SKM-1 treated with dmso at 0.1 percent for 144 hours (cell line): ENCODE measurements around the gene OCIAD1.
"Not testable (repeated sequence)": the region's sequence is repeated elsewhere in the genome, so short reads cannot be mapped to it uniquely, and the experiment has no call there.

ENCODE experiments used
- DNase-seq: peaks from one replicate; lab custom pipeline; 2025; ENCODE audit not compliant: unreplicated experiment; lab: John Stamatoyannopoulos, UW

Gene OCIAD1

DNA sequence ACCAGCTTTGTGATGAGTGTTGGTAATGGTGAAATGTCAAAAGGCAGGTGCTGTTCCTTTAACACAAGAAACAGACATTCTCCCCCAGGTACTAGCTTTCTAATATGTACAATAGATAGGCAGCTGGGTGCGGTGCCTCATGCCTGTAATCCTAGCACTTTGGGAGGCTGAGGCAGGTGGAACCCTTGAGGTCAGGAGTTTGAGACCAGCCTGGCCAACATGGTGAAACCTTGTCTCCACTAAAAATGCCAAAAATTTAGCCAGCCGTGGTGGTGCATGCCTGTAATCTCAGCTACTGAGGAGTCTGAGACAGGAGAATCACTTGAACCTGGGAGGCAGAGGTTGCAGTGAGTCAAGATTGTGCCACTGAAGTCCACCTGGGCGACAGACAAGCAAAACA lies 50.8 kb downstream of the OCIAD1 start:
- not testable (repeated sequence) for DNase-seq

DNA sequence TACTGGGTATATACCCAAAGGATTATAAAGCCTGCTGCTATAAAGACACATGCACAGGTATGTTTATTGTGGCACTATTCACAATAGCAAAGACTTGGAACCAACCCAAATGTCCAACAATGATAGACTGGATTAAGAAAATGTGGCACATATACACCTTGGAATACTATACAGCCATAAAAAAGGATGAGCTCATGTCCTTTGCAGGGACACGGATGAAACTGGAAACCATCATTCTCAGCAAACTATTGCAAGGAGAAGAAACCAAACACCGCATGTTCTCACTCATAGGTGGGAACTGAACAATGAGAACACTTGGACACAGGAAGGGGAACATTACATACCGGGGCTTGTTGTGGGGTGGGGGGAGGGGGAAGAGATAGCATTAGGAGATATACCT lies 58.9 kb downstream of the OCIAD1 start:
- DNase-seq = not testable (repeated sequence)

DNA sequence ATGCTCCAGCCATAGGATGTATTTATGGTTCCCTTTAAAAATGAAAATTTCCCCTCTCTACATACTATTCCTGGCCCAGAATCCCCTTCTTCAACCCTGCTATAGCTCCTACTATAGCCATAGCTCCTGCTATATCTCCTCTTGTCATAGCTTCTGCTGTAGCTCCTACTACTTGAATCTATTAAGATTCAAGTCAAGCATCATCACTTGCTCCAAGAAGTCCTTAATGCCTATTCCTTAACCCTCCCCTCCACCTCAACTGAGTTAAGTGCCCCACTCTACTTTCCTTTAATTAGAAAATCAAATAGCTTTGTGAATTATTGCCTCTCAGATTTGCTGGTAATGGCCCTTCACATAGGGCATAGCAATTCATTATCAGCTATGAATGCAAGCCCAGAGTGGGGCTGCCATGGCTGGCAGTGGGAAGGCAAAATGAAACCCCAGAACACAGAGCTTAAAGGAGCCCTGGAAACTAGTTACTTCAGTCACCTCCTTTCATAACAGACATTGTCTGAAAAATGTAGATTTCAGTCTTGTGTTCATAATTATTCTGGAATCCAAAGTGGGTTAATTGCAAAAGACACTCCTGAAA lies 60.2 kb downstream of the OCIAD1 start:
- no peak for DNase-seq

DNA sequence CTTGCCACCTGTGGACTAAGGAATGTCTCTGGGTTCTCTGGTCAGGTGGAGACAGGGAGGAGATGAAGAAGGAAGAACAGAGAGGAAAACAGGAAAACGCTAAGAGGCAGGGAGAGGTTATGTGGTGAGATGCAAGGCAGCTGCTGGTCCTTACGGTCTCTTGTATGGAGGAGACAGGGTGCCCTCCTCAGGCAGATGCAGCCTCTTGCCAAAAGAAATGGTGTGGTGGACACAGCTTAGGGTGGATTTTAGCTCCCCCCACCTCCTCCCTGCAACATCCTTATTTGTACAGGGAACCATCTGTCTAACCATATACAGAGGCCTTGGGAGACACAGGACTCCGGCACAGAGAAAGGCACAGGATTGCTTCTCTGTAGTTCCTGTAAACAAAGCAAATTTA lies 66.0 kb downstream of the OCIAD1 start:
- DNase-seq = no peak

DNA sequence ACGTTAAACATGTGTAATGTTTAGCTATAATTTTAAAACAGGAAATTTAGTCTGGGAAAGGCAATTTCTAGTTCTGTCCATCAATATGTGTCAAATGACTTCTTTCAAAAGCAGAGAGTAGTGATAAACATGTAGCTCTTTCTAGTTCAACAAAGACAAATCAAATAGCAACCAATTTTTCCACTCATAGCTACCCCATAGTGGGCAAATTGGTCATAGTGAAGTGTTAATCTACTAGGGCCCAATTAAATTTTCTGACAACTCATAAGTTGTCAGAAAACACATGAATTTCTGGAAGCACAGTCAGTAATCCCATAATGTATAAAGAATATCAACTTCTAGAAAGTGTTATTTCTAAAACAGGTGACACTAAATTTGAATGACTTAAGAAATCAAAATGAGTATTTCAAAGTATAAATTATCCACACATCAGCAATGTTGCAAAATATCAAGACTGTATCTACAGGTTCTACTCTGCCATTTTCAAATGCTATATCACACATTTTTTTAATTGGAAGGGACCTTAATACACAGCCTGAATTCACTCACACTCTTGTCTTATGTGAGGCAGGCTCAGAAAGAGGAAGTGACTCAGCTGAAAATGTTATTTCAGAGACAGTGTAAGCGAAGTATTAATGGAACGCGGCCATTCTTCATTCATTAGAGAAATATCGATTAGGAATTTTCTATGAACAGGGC lies 68.0 kb downstream of the OCIAD1 start:
- peak; percentile 30 for DNase-seq

DNA sequence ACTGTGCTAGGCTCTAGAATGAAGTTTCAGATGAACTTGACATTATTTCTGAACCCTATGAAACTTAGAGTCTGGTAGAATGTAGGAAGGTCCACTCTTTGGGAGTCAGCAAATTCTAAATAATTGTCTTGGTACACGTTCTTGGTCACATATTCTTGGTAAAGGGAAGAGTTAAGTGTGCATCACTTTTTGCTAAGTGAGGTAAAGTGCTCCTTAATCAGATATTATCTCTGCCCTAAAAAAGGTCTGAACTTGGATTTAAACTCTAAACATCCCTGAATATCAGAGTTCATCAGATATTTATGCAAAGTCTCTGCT lies 68.5 kb downstream of the OCIAD1 start:
- no peak for DNase-seq

DNA sequence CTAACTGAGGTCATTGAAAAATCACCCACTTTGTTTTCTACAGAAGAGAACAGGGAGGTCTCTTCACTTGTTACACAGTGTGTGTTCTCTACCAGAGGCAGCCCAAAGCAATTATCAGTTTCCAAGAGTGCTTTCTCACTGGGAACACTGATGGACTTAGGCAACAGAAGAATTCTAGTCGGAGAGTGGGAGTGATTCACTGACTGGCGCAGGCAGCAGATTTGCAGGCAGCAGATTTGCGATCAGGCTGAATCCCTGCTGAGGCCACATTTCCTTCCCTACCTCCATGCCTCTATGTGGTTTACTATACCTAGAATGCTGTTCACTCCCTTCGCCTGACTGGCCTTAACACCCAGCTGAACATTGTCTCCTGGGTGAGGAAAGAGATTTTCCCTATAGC lies 69.1 kb downstream of the OCIAD1 start:
- DNase-seq = no peak

DNA sequence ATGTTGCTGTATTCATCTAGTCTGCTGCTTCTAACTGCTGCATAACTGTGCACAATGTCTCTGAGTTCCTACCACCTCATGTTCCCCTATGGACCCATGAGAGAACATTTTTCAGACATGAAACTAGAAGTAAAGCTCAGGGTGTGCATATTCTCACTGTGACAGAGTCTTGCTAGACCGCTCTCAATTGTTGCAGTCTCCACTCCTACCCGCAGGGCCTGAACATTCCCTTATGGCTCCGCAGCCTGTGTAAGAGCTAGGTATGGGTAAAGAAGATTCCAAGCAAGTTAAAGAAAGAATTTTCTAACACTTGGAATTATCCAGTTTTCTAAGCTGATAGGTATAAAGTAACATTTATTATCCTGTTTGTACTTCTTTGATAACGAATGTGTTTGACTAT lies 70.3 kb downstream of the OCIAD1 start:
- DNase-seq = no peak

DNA sequence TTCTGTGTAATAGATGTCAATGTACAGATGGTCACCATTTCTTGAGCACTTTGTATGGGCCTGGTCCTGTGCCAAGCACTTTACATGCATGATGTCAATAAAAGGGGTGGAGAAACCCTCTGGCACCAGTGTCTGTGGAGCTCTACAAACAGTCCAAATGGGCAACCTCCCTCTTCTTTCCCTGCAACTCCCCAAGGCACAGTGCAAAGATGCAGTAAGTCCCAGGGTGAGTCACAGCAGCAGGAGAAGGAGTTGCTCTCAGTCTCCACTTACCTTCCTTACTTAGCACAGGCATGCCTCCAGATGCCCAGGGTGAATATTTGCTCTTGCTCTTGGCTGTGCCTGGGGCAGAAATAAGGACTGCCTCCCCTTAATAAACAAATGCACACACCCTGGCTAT lies 71.4 kb downstream of the OCIAD1 start:
- no peak for DNase-seq

DNA sequence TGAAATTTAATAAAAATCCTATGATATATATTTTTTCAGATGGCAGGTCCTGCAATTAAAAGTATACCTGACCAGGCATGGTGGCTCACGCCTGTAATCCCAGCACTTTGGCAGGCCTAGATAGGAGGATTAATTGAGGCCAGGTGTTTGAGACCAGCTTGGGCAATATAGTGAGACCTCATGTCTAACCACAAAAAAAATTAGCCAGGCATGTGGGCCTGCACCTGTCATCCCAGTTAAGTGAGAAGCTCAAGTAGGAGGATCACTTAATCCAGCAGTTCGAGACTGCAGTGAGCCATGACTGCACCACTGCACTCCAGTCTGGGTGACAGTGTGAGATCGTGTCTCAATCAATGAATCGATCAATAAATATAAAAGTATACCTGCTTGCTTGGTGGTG lies 73.2 kb downstream of the OCIAD1 start:
- no peak for DNase-seq

DNA sequence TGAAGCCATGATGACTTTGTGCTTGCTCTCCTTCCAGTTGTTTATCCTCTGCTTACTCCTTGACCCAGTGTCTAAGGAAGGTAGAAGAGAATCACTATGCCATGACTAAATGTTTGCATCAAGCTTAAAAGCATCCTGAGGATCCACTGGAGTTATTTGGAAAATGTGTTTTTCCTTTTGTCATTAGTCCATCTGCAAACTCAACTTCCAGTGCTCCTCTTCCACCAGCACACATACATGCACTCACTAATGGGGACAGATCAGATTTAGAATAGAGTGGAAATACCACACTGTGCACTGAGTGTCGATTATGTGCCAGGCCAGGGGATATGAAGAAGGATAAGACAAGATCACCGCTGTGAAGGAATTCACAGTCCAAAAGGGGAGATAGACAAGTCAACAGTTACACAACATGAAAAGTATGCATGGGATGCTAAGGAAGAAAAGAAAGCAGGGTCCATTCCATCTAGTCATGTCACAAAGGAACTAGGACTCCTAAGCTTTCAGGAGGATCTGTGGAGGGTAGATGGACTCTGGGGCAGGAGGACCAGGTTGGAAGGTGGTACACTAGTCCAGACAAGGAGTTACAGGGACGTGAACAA lies 73.8 kb downstream of the OCIAD1 start:
- DNase-seq = no peak

DNA sequence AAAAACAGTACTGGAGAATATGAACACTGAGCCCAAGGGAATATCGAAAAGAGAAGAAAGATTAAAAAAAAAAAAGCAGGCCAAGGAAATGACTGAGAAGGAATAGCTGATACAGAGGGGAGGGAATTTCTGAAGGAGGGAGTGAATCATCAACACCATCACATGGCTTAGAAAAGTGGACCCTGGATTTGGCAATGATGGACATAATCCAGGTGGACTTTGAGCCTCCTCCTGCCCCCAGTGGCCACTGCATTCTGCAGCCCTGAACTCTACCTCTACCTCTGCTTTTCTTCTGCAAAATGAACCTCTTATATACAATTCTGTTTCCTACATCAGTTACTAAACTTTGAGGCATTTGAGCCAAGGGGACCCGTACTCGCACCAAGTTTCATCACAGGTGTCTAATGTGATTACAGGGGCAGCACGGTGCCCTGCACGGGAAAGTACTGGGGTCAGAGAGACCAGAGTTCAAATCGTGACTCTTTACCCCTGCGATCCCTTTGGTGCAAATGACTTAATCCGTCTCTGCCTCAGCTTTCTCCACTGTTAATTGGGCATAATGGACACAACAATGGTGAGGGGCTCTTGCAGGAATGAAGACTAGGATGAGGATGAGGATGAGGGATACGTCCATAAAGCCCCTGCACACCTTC lies 74.6 kb downstream of the OCIAD1 start:
- DNase-seq = no peak

DNA sequence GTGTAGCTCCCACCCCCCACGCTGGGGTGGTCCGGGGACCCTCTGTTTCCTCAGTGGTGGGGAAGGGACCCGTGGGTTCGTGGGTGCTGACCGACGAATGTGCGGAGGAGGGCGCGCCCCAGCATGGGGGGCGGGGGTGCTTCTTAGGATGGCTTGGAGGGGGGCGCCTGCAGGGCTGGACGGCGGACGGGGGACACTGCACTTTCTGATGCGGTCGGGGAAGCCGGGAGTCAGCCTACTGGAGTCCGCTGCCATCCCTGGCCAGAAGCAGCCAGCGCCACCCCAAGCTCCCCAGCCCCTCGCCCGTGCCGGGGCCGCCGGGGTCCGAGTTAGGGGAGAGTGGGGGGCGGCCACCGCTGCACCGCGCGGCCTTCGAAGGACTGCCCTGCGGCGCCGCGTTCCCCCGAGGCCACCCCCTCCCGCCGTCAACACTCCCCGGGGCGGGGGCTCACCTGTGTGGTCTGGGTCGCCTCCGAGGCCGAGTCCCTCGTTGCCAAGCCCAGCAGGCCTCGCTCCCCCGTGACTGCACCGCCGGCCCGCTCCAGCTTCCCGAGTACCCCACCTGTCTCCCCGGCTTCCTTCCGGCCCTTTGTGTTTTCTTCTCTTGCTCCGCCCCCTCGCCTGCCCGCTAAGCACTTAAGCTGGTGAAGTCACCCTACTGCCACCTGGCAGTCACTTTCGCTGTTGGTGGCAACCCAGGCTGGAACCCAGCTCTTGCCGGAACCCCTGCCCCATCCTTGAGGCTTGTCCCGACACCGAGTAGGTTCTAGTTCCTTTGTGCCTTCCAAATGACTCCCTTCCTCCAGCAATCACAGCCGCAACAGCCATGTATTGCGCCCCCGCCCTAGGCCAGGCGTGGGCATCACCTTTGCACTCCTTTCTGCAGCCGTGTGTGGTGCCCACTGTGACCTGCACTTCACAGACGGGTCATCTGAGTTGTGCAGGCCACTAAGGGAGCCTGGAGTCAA lies 75.6 kb downstream of the OCIAD1 start, which contains the start of gene OCIAD2:
TSS of gene OCIAD2 (minus strand) at position 569 of the 968 bp plus-strand sequence. CDS start 2,225 bp downstream, outside the sequence.
- DNase-seq = peak; percentile 52

DNA sequence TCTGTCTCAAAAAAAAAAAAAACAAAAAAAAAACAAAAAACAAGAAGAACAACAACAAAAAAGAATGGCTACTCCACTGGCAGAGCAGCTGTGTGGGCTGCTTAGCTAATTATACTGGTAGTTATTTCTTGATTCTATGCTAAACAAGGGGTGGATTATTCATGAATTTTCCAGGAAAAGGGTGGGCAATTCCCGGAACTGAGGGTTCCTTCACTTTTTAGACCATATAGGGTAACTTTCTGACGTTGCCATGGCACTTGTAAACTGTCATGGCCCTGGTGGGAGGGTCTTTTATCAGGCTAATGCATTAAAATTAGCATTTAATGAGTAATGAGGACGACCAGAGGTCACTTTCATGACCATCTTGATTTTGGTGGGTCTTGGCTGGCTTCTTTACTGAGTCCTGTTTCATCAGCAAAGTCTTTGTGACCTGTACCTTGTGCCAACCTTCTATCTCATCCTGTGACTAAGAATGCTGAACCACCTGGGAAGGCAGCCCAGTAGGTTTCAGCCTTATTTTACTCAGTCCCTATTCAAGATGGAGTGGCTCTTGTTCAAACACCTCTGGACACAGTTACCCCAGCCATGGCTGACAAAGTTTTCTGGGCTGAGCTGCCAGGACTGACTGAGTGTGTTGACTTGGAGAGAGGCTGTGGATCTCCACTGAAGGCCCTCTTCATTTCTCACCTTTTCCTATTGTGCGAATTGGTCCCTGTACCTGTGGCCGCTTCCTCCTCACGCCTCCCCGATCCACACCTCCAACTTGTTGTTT lies 77.0 kb downstream of the OCIAD1 start:
- no peak for DNase-seq

DNA sequence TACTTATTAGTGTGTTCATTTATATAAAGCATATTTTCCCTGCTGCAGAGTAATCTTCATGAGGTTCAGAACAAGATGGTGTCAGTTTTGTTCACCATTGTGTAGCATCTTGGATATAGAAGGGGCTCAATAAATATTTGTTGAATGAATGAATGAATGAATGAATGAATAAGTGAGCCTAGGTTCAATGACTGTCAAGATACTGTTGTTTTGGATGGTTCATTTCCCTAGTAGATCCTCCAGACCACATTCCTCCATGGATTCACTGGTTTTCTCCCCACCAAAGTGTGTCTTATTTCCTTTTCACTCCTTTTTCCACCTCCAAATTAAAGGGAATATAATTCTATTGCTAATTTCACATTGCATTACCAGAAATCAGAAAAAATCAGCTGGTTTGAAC lies 77.8 kb downstream of the OCIAD1 start:
- DNase-seq = no peak

DNA sequence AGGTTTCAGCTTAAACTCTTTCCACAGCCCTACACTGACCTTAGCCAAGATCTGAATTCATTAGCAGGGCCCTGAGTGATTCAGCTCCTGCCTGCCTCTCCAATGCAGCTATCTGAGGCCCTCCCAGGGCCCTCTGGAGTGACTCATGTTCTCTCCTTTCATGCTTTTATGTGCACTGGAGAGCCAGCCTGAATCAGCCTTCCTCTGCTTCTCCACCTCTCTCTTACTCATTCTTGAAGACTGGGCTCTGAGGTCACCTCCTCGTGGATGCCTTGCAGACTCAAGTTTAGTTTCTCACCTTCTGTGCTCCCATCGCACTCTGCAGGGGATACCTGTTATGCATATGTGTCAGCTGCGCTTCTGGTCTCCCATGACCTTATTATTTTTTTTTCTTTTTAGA lies 78.8 kb downstream of the OCIAD1 start:
- DNase-seq = no peak

DNA sequence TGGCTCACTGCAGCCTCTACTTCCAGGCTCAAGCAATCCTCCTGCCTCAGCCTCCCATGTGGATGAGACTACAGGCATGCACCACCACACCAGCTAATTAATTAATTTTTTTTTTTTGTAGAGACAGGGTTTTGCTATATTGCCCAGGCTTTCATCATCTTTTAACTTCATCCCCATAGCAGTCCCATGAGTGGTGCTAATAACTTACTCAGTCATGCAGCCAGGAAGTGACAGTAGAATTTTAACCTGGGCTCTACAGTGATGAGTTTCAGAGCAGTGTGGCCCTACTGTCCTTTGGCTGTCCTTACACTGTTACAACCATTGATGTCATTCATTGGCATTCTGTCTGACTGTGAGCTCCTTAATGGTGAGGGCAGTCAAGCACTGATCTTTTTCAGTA lies 79.6 kb downstream of the OCIAD1 start:
- DNase-seq = no peak
